Neuronal stem cell (in vitro differentiated cells): ENCODE results near the gene SPRR2G. TPM values are rescaled to one million over a fixed set of nuclear protein-coding genes. Genes with fewer than 3 reads are reported as not detected.
"Not testable (repeated sequence)": the region's sequence is repeated elsewhere in the genome, so short reads cannot be mapped to it uniquely, and the experiment has no call there.

Experiments
- DNase-seq: peaks from one replicate; pipeline ENCODE4 v3.0.0-alpha.2; 2013; ENCODE audit warnings: low spot score
- H2AFZ ChIP-seq: one replicate; pipeline ENCODE4 v1.6.1; 2013; ENCODE audit warnings: mild to moderate bottlenecking, low read length, inconsistent platforms
- H2AK5ac ChIP-seq: 2 replicates; pipeline ENCODE4 v1.6.1; 2013; ENCODE audit warnings: low read depth, mild to moderate bottlenecking, inconsistent platforms, low read length, moderate library complexity, mixed read lengths
- H2BK120ac ChIP-seq: 2 replicates; pipeline ENCODE4 v1.6.1; 2013; ENCODE audit warnings: low read depth, mild to moderate bottlenecking, inconsistent platforms, low read length, moderate library complexity, mixed read lengths
- H2BK12ac ChIP-seq: one replicate; pipeline ENCODE4 v1.6.1; 2013; ENCODE audit warnings: low read length, inconsistent platforms
- H2BK15ac ChIP-seq: 2 replicates; pipeline ENCODE4 v1.6.1; 2013; ENCODE audit warnings: mild to moderate bottlenecking, low read length, inconsistent platforms, mixed read lengths
- H2BK5ac ChIP-seq: one replicate; pipeline ENCODE4 v1.6.1; 2013; ENCODE audit warnings: inconsistent platforms, mild to moderate bottlenecking, low read length, moderate library complexity
- H3K14ac ChIP-seq: one replicate; pipeline ENCODE4 v1.6.1; 2013; ENCODE audit warnings: low read length, inconsistent platforms
- H3K18ac ChIP-seq: 2 replicates; pipeline ENCODE4 v1.6.1; 2013; ENCODE audit warnings: low read length, inconsistent platforms
- H3K23ac ChIP-seq: 2 replicates; pipeline ENCODE4 v1.6.1; 2013; ENCODE audit warnings: low read depth, mild to moderate bottlenecking, mixed read lengths, low read length, inconsistent platforms; ENCODE audit not compliant: poor library complexity
- H3K27ac ChIP-seq: replicated peaks from 3 replicates; pipeline ENCODE4 v1.5.1; 2013; ENCODE audit warnings: low read length, inconsistent platforms
- H3K27me3 ChIP-seq, 3 experiments: 2 replicates each; pipeline ENCODE4 v1.6.1; 2013; ENCODE audit warnings: low read length in 3 of 3, mild to moderate bottlenecking in 2 of 3, inconsistent platforms in 1 of 3, low read depth in 1 of 3, mixed read lengths in 1 of 3, moderate library complexity in 1 of 3; ENCODE audit not compliant: control insufficient read depth in 3 of 3, insufficient read depth in 3 of 3
- H3K36me3 ChIP-seq, 2 donors: replicated peaks in 1 of 2; 2 replicates each; pipeline ENCODE4 v1.6.1; 2013; ENCODE audit warnings: low read length in 2 of 2; ENCODE audit not compliant: control insufficient read depth in 2 of 2, insufficient read depth in 2 of 2
- H3K4ac ChIP-seq: 2 replicates; pipeline ENCODE4 v1.6.1; 2013; ENCODE audit warnings: inconsistent platforms, mild to moderate bottlenecking, low read length, moderate library complexity
- H3K4me1 ChIP-seq, 2 donors: 1 replicate in 1 of 2; 2 replicates in 1 of 2; pipeline ENCODE4 v1.6.1; 2013; ENCODE audit warnings: low read length in 2 of 2, low read depth in 1 of 2; ENCODE audit not compliant: control insufficient read depth in 2 of 2, insufficient read depth in 1 of 2
- H3K4me2 ChIP-seq: one replicate; pipeline ENCODE4 v1.6.1; 2013; ENCODE audit warnings: mild to moderate bottlenecking, low read length, inconsistent platforms; ENCODE audit not compliant: insufficient read depth, poor library complexity, severe bottlenecking
- H3K4me3 ChIP-seq, 2 donors: 2 replicates each; pipeline ENCODE4 v1.5.1; 2013; ENCODE audit warnings: low read length in 2 of 2, mild to moderate bottlenecking in 2 of 2, inconsistent platforms in 1 of 2, moderate library complexity in 1 of 2
- H3K79me1 ChIP-seq: one replicate; pipeline ENCODE4 v1.6.1; 2013; ENCODE audit warnings: low read depth, mild to moderate bottlenecking, inconsistent platforms, low read length, moderate library complexity
- H3K9ac ChIP-seq: one replicate; pipeline ENCODE4 v1.6.1; 2013; ENCODE audit warnings: mild to moderate bottlenecking, low read depth, low read length, inconsistent platforms; ENCODE audit not compliant: poor library complexity
- H3K9me3 ChIP-seq, 2 donors: replicated peaks in 1 of 2; 2 replicates each; pipeline versions ENCODE3 to v1.6.1; 2013; ENCODE audit warnings: low read length in 2 of 2, mild to moderate bottlenecking in 2 of 2, inconsistent platforms in 1 of 2, low read depth in 1 of 2, mixed read lengths in 1 of 2, moderate library complexity in 1 of 2; ENCODE audit not compliant: control insufficient read depth in 2 of 2, insufficient read depth in 1 of 2
- H4K8ac ChIP-seq: one replicate; pipeline ENCODE4 v1.6.1; 2013; ENCODE audit warnings: low read depth, mild to moderate bottlenecking, inconsistent platforms, low read length, moderate library complexity
- H4K91ac ChIP-seq: one replicate; pipeline ENCODE4 v1.6.1; 2013; ENCODE audit warnings: low read length, low read depth, mild to moderate bottlenecking, inconsistent platforms; ENCODE audit not compliant: poor library complexity
- WGBS, 2 donors: extraction: QIAGEN DNeasy Blood & Tissue Kit; methylation state at CpG; one replicate each; pipeline ENCODE4 v1.1.7; 2013; ENCODE audit warnings: missing lambda C conversion rate in 2 of 2, mixed read lengths in 1 of 2; ENCODE audit not compliant: insufficient read length in 2 of 2, insufficient replicate concordance in 1 of 2; ENCODE audit errors: extremely low coverage in 2 of 2; 5-methylcytosine and 5-hydroxymethylcytosine counted together
- small RNA-seq: library from polyadenylated mRNA; stranded (forward); fragments of <200 nt; extraction: miRNeasy Mini kit (QIAGEN cat#:217004); gene quantifications from one replicate; pipeline ENCODE3, GENCODE V24; 2013; ENCODE audit not compliant: insufficient read depth

The SPRR2G gene

DNA sequence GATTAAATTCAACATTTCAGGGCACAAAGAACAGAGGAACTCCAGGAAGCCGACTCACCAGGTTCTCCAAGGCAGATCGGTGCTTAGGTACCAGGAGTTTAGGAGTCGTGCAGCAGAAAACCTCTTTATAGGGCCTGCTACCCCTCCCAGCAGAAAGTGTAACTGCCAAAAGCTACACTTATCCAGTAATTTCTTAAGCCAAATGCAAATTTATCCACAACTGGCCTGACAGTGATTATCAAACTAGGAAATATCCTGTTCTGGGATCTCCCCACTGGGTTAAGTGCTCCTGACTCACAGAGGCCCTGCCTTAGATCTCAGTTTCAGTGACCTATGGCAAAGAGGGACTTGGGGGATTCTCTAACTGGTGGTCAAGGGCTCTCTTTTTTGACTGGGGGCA, 37.3 kb downstream of the SPRR2G start, which contains the start of gene SPRR2F:
Gene SPRR2F (minus strand): TSS at position 101 of the 400 bp plus-strand sequence. CDS start 783 bp downstream, outside the sequence.
- Histone ChIP-seq H3K4me3 (no peak within 1 kb of the TSS), H3K79me1 (no peaks in the 10 kb centered on the region), H3K18ac (no peak within 1 kb of the TSS), H3K4me2 (no peak within 1 kb of the TSS), H3K27ac (no peak within 1 kb of the TSS), H3K14ac (no peak within 1 kb of the TSS), H4K8ac (no peak within 1 kb of the TSS), H2AFZ (no peak within 1 kb of the TSS), H3K9ac (no peak within 1 kb of the TSS), H3K27me3 (peaks cover 0 to 6% (median 0%) of the 10 kb centered on the region in 3 experiments), H4K91ac (no peak within 1 kb of the TSS), H2BK5ac (no peak within 1 kb of the TSS), H3K23ac (no peak within 1 kb of the TSS), H3K9me3 (no peaks in the 10 kb centered on the region), H2BK120ac (no peak within 1 kb of the TSS), H2BK15ac (no peak within 1 kb of the TSS), H3K36me3 (no peaks in the 10 kb centered on the region), H3K4me1 (no peaks in the 10 kb centered on the region), H3K4ac (no peak within 1 kb of the TSS), H2BK12ac (no peak within 1 kb of the TSS), H2AK5ac (no peak within 1 kb of the TSS)
- no peak for DNase-seq
- no CpG with 5 or more reads among the region's 3 CpGs for WGBS, 2 donors

DNA sequence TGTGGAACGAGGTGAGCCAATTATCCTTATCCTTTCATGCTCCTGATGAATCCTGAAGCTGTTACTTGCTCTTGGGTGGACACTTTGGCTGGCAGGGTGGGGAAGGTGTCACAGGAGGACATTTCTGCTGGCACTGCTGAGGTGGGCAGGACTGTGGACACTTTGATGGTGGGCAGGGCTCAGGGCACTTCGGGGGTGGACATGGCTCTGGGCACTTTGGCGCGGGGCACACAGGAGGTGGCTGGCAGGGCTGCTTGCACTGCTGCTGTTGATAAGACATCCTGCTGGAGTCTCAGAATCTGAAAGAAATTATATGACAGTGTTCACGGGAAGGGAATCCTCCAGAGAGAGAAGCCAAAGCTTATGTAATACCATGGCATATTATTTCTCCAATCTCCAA, 38.2 kb downstream of the SPRR2G start:
- H3K14ac ChIP-seq, H2BK12ac ChIP-seq, H3K4me1 ChIP-seq, H3K23ac ChIP-seq, H2BK120ac ChIP-seq, H4K91ac ChIP-seq, H2AFZ ChIP-seq, H3K9me3 ChIP-seq, H3K79me1 ChIP-seq, H3K4ac ChIP-seq, H3K27me3 ChIP-seq, H3K18ac ChIP-seq, H3K36me3 ChIP-seq, H2AK5ac ChIP-seq, DNase-seq, H3K4me3 ChIP-seq, H3K27ac ChIP-seq, H2BK15ac ChIP-seq, H2BK5ac ChIP-seq, H4K8ac ChIP-seq, H3K9ac ChIP-seq, H3K4me2 ChIP-seq: not testable (repeated sequence)
- WGBS, 2 donors = no CpG with 5 or more reads among the region's 5 CpGs

- Histone ChIP-seq H3K4me1 (no peaks in the 10 kb centered on the region), H3K14ac (no peak overlapping the region), H3K27ac (no peak overlapping the region), H3K4me2 (no peak overlapping the region), H3K23ac (no peak overlapping the region), H3K9me3 (no peaks in the 10 kb centered on the region), H3K18ac (no peak overlapping the region), H2BK15ac (no peak overlapping the region), H2AK5ac (no peak overlapping the region), H2AFZ (no peak overlapping the region), H3K4ac (no peak overlapping the region), H3K4me3 (no peak overlapping the region), H4K91ac (no peak overlapping the region), H3K27me3 (no peaks in the 10 kb centered on the region), H3K9ac (no peak overlapping the region), H2BK5ac (no peak overlapping the region), H3K79me1 (no peaks in the 10 kb centered on the region), H4K8ac (no peak overlapping the region), H3K36me3 (no peaks in the 10 kb centered on the region), H2BK120ac (no peak overlapping the region), H2BK12ac (no peak overlapping the region)
- no peak for DNase-seq
- WGBS, 2 donors = no CpG with 5 or more reads among the region's 5 CpGs
Observed at GRCh38 chr1:153100245-153100644, 50.4 kb downstream of the SPRR2G start.

Small RNA genes lying within 50 kb of the gene (small RNA-seq; reads per million reads assigned to genes)
- gene SPRR2C = not detected
